GM21360 (cell line): ENCODE results near the gene PARN.
A peak's percentile ranks its signal among the peaks of the same experiment; 100 is the strongest.

Source experiments
- ATAC-seq: cut with Tn5 transposase; IDR thresholded peaks from one replicate; pipeline ENCODE4 v1.9.1; 2021; ENCODE audit warnings: mild to moderate bottlenecking, moderate library complexity; ENCODE audit not compliant: unreplicated experiment

The PARN gene

DNA sequence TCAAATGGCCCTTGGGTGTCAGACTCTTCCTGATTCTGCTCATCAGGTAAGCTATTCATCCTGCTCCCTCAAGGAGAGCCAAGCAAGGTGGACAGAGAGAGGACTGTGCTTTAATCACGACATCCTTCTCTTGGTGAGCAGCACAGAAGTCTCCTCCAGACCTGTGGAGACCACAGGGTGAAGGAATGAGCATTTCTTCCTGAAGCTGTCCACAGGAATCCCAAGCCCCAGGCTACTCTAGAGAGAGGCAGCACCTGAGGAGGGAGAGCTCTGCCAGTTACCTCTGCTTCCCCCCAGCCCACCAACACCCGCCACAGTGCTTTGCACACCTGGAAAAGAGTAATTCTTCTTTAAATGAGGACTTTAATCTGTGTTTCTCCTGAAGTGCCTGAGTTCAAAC lies 100.0 kb downstream of the PARN start:
- no peak for ATAC-seq

DNA sequence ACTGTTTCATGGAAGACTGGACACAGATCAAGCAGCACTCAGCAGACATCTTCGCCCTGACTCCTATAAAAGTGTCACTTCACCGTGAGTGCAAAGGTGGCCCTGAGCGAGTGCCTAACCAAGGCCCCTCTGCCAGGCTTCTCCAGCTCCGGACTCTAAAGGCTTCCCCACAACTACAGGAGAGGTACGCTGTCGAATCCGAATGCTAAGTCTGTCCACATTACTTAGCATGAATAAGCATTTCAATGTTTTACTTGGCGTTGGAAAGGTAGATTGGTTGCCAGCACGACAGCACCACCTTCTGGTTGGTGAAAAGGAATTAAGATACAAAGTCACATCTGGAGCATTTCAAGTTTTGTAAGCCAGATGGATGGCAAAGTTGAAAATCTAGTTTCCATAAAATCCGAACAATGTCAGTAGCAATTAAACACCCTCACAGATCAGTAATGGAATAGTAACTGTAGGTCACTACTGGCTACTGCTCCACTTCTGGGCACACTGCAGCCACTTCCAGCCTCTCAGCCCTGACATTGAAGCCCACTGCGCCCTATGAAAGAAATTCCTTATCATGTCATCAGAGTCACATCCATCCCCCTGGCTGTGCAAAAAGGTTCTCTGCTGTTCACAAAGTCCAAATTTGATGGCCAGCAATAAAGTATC lies 100.9 kb downstream of the PARN start:
- ATAC-seq, result no peak

DNA sequence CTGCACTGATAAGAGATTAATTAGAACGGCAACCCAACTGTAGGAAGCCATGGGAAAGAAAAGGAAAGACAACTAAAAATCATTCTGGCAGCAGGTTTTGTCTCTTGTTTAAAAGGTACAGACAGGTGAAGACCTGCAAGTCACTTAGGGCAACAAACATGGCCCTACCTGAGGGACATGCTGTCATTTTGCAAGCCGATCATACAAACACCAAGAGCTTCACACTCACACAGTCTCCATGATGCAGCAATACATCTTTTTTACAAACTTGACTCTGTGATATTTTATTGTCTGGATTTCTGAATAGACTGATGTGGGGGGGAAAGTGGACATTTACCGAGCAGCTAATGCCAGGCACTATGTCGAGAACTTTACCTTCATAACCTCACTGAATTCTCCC lies 101.8 kb downstream of the PARN start:
- ATAC-seq, result no peak

DNA sequence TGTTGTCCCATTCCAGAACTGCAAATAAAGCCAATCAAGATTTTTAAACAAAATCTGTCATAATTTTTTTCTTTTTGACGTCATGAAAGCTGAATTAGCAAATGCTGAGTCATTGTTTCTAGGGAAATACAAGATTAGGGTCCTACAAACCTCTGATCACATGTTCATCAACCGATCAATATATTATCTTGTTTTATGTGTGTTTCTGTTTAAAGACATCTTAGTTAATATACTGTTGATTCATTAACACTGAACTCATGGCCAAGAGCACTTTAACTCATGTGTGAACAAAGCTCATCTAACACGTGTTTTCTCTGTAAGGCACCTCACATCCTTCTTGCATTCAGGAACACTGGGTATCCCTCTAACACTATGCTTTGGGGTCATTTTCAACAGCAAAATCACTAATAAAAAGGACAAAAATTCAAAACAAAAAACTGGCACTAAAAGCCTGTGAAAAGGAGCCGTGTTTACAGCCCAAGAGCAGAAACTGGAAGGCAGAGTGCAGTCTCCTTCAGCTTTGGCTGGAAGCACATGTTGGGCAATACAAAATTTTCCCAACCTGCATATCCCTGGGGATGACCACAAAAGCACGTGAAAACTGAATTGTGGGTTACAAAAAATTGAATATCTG lies 102.5 kb downstream of the PARN start:
- no peak for ATAC-seq

DNA sequence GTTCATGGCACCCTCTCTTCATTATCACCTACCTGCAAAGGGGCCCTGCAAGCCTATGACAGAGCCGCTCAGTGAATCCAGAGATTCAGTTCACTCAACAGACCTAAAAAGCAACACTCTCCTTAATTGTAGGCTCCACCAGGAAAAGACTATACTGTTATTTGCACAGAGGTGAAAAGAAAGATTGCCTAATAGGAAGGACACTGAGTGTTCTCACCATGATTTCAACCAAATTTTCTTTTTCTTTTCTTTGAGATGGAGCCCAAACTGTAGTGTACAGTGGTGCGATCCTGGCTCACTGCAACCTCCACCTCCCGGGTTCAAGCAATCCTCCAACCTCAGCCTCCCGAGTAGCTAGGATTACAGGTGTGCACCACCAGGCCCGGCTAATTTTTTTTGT lies 104.5 kb downstream of the PARN start:
- no peak for ATAC-seq

DNA sequence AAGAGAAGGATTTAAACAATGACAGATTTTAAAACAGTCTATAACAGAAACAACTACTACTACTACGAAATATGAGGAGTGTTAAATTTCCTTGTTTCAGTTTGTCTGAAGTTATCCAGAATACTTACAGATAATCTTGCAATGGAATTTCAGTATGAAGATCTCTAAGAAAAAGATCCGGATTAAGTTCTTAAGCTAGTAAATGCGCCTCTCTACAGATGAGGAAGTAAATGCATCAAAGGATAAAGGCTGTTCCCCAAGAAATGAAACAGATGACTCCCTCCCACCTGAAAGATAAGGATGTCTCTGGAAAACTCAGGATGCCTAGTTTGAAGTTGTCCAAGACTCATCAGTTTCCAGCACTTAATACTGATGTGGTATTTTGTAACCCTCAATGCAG lies 105.1 kb downstream of the PARN start:
- ATAC-seq, result no peak

DNA sequence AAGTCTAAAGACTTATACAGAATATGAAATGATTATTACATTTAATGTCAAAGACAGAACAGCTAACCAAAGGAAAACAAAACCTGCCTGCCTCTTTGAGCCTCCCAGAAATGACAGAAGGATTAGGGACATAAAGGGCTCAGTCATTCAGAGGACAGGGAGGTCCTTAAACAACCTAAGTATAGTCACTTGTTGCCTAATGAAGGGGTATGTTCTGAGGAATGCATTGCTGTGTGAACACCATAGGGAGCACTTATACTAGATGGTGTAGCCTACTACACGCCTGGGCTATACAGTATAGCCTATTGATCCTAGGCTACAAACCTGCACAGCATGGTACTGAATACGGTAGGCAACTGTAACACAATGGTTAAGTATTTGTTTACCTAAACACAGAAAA lies 106.4 kb downstream of the PARN start:
- ATAC-seq, result no peak

DNA sequence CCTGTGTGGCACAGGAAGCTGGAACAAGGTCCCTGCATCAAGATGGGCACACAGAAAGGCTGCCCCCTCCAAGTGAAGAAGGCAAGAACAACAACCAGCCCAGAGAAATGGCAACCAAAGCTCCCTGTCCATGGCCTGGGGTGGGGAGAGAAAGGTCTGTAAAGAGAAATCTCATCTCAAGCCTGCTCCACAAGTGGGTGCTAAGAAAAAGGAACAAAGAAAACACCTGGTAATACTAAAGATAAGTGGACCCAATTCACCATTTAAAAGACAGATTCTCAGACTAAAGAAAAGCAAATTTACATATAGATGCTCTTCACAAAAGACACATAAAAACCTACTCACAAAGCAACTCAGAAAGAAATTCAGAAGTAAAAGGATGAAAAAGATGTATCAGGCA lies 107.4 kb downstream of the PARN start:
- no peak for ATAC-seq

DNA sequence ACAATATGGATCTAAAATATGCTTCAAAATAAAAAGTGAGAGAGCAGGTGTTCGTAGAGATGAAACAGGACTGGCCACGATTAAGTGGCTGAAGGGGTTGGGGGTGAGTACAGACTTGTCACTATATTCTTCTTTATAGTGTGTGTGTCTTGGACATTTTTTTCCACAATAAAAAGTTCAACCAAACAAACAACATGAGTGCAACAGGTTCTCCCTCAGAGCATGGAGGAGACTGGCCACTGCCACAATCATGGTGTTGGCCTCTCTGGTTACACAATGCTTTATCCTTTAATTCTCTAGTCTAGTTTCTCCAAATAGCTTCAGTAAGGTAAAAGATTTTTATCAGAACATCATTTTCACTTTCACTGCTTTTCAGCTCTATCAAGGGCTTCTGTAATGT lies 109.3 kb downstream of the PARN start:
- no peak for ATAC-seq

DNA sequence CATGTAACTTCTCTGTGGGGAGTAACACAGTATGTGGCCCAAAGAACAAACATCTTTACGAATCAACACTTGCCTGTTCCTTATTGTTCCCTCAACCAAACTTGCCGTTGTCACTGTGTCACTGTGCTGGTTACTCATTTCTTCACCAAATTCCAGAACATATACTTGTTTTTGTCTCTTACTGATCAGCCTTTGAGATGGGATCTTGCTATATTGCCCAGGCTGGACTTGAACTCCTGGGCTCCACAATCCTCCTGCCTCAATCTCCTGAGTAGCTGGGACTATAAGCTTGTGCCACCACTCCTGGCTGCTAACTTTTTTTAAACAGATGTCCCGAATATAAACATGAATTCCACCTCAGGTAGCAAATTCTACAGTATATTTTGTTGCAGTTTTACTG lies 115.1 kb downstream of the PARN start:
- no peak for ATAC-seq

DNA sequence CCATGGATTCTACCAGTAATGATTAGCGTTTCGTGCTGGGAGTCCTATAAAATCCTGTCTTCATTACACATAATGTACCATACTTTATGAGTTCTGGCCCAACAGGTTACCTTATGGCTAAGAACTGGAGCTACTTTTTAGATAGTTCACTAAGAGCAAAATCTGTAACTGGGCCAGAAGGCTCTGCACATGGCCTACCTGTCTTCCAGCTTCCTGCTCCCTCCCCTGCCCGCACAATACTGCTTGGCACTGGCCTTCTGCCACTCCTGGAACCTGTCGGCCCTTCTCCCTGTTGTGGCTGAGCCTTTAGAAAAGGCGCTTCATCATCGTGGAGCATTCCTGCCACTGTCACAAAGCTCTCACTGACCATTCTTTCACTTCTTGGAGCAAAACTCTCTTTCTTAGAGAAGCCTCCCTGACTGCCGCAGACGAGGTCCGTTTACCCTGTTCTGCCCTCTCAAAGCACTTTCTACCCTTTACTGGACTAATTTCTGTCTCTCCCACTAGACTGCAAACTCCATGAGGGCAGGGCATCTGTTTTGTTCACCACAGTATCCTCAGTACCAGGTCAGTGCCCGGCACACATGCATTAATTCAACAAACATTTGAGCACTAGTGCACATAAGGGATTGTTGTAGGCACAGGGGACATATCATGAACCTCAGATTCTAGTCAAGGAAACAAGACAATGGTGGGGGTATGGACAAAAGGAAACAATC lies 116.5 kb downstream of the PARN start:
- ATAC-seq, result no peak

DNA sequence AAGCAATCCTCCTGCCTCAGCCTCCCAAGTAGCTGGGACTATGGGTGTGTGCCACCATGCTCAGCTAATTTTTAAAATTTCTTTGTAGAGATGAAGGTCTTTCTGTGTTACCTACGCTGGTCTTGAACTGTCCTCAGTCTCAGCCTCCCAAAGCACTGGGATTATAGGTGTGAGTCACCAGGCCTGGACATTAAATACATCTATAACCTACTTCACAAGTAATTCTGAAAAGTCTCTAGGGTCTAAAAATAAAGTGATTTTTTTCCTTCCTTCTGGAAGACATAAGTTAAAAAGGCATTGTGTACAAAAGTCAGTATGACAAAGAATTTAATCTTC lies 118.3 kb downstream of the PARN start:
- ATAC-seq, result no peak

DNA sequence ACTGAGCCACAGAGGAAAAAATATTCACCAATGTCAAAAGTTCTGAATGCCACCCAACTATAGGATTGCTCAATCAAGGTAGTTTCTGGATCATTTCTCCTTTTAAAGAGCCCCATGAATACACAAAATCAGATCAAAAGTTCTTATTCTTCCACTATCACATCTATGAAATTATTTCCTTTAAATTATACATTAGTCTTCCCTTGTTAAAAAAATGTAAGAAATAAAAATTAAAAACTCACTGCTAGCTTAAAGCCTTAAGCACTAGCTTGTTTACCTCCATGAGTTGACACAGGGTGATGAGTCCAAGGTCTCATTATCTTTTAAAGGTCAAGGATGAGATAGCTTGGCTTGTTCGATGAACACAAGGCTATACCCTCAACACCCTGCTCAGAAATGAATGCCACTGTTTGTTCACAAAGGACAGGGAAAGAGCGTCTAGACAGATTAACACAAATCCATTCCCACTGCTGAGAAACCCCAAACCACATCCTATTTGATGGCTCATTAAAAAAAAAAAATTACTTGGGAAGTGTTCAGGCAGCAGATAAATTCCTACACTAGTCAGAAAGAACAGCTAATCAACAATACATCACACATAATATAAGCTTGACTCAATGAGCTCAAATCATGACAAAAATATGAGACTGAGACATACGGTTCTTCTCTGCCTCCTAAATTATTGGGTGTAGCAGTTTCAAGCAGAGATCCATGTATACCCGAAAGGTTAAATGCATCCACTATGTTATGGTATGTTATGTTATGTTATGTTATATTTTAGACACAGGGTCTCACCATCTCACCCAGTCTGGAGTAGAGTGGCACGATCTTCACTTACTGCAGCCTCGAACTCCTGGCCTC lies 118.9 kb downstream of the PARN start:
- ATAC-seq, result no peak

DNA sequence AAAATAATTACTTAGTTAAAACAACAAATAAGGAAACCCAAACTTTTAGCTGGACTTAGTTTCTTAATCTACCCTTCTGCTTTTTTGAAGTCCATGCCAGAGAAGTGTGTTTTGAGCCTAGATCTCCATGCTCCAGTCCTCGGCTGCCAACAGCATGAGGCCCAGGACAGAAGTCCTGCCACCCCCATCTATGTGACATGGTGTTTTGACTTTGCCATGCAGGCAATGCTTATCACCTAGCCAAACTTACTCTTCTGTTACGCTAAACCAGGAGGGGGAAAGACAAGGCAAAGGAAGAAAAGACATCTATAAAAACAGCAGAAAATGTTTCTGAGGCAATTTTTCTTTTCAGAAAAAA lies 119.5 kb downstream of the PARN start:
- no peak for ATAC-seq

DNA sequence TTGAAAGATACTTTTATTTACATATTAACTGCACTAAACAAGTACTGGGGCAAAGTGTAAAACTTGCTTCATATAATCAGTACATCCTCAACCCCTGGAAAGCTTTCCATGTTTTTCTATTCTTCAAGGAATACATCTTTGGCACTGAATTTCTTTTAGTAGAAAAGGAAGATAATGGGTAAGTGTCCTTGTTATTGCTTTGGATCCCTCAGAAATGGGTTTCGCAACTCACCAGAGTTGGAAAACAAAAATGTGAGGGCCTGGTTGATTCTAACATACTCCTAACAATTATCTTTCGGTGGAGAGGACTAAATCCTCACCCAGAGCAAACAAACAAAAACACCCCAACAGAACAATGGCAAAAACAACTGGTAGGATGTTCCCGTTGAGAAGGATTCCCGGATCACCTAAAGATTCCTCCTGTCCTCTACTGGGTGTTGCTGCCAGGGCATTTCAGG lies 120.4 kb downstream of the PARN start:
- ATAC-seq, result no peak

DNA sequence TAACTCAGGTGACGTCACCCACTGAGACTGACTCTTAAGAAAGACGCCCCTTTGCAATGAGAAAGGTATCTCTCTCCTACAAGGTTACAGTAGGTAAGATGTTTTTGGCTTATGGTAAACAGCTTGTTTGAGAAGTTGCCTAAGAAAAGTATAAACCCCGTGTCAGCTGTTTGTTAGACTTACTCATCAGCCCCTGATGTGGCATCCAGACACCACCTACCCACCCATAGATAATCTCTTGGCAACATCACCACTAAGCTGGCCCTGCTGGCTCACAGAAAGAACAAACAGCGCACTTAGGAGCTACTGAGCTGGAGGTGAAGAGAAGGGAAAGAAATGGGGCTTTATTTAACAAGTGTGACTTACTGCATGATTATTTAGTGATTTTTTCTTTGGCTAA lies 121.0 kb downstream of the PARN start:
- no peak for ATAC-seq

DNA sequence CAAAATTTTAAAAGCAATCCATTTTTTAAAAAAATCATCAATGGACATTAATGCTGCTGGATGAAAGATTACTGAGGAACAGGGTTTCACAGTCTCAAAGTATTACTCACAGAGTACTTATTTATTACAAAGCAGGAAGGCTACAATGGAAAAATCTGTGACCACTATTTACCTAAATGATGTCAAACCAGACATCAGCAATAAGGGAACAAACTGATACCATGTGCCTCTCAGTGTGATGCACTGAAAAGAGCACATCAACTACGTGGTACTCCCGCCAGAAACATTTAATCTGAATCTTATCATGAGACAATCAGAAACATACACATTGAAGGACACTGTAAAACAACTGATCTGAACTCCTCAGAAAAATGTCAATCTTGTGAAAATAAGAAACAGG lies 124.2 kb downstream of the PARN start:
- ATAC-seq, result no peak

DNA sequence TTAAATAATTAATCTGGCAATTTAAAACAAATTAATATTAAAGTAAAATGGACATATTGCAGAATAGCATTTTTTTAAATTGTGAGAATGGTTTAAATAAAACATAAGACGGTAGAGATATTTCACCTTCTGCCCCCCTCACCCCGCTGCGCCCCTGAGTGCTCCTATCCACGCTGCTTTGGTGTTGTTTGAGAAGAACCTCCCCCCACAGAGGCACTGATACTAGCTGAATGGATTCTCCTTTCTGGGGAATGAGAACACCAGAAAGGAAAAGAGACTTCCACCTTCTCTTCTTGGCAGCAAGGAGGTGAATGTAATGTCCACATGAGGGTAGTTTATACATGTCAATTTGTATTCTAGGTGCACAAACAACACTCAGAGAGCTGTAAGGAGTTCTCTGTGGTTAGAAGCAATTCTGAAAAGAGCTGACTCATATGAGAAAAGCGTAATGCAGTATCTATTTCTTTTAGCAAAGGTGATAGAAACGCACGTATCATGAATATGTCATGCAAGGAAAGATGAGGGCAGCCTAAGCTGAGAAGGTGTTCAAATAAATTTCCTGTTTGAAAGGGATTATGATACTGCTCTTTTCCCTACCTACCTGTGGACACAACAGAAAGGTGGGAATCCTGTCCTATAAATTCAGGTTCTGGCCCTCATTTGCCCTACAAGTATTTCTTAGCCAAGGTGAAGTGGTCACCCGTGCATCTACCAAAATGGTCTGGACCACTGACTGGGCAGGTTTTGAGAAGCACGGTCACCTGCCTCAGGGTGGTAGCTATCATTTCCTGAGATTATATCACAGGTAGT lies 126.9 kb downstream of the PARN start:
- ATAC-seq, result peak; percentile 61

DNA sequence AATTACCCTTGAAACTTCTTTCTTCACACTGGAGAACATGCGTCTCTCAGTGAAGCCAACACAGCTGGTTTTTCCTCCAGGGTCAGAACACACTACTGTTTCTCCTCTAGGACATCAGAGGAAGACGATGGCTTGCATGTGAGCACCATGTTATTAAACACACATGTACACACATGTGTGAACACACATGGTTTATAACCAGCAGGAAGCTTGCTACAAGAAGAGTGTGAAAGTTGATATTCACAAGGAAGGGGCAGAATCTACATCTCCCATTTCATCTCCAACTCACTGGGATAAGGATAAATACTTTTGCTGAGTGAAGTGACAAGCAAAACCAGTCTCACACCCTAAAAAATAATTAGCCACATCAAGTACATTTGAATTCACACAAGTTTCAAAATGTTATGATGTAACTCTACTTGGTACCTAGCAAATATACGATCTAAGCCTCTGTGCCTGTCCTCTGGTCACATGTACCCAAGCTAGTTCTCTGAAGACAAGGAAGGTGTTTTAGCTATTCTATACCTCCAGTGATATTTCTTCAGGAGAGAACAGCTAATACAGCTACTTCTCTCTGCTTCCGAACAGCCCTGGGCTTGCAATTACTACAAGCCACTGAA lies 127.7 kb downstream of the PARN start:
- ATAC-seq, result no peak
